Ovary (tissue), 3 donors: ENCODE measurements around the gene C1orf226.

Experiments
- CTCF ChIP-seq, 3 donors: fragments of 450-650 bp in 2 of 3; fragments of 200-600 bp in 1 of 3; IDR thresholded peaks; one replicate each; pipeline versions ENCODE4 v1.5.1 to v1.8.0; 2016 to 2022; ENCODE audit warnings: antibody characterized with exemption in 3 of 3, mild to moderate bottlenecking in 1 of 3
- EP300 ChIP-seq: sonication (generic); formaldehyde crosslinking; IDR thresholded peaks from one replicate; pipeline ENCODE4 v1.6.1; 2017; ENCODE audit warnings: antibody characterized with exemption
- POLR2A ChIP-seq: fragments of 450-650 bp; IDR thresholded peaks from one replicate; pipeline ENCODE4 v1.6.1; 2017; ENCODE audit warnings: antibody characterized with exemption, mild to moderate bottlenecking, moderate library complexity
- donor health status: DM: no; HTN: no; CAD: no.

- no peak for TF ChIP-seq CTCF (IDR thresholded peaks at IDR 0.05)
- TF ChIP-seq POLR2A, result no peak
- no peak for TF ChIP-seq EP300
These were observed 3.2 kb downstream of the C1orf226 start for GRCh38 chr1:162384601-162385279.
